Kidney epithelial cell (primary cell): Measurements from ENCODE around the gene MEGF11. TPM values are rescaled to one million over a fixed set of nuclear protein-coding genes. Genes with fewer than 3 reads are reported as not detected.

ENCODE experiments used
- DNase-seq: peaks from one replicate; pipeline ENCODE4 v3.0.0-alpha.2; 2010; ENCODE audit warnings: low read depth
- H3K27me3 ChIP-seq: 2 replicates; pipeline ENCODE4 v1.6.0; 2011; ENCODE audit warnings: low read length; ENCODE audit not compliant: control insufficient read depth, insufficient read depth
- H3K36me3 ChIP-seq: 2 replicates; pipeline ENCODE4 v1.5.1; 2011; ENCODE audit warnings: low read length; ENCODE audit not compliant: control insufficient read depth, insufficient read depth
- H3K4me3 ChIP-seq: 2 replicates; pipeline ENCODE4 v1.5.1; 2011; ENCODE audit warnings: low read depth, mild to moderate bottlenecking, control low read depth, low read length
- CTCF ChIP-seq: IDR thresholded peaks from 2 replicates; pipeline ENCODE4 v1.5.1; 2011; ENCODE audit warnings: mild to moderate bottlenecking, moderate library complexity, low read length, control low read depth, inconsistent platforms; ENCODE audit not compliant: insufficient read depth, poor library complexity, severe bottlenecking
- total RNA-seq: library from RNA; depleted of rRNA; stranded (reverse); fragments of >200 nt; gene quantifications from 2 replicates; pipeline ENCODE4 v1.2.3, GENCODE V29; 2015

MEGF11 gene
- total RNA-seq, 1 donor from 2014 or later: 0.63 TPM

- Histone ChIP-seq H3K36me3 (no peaks in the 10 kb centered on the region), H3K27me3 (peaks cover 3% of the 10 kb centered on the region), H3K4me3 (no peak overlapping the region)
- no peak for DNase-seq
- no peak for TF ChIP-seq CTCF
Measured at GRCh38 chr15:66284271-66284670, 30.7 kb upstream of the MEGF11 start.

GRCh38 chr15:66278671-66279070 lies 25.1 kb upstream of the MEGF11 start:
- H3K27me3 ChIP-seq: peaks cover 3% of the 10 kb centered on the region
- no peak for TF ChIP-seq CTCF
- H3K4me3 ChIP-seq: no peak overlapping the region

GRCh38 chr15:66278056-66278455 lies 24.5 kb upstream of the MEGF11 start:
- H3K27me3 ChIP-seq: peaks cover 3% of the 10 kb centered on the region
- no peak for DNase-seq
- no peak for TF ChIP-seq CTCF
- no peak overlapping the region for H3K4me3 ChIP-seq
- H3K36me3 ChIP-seq: no peaks in the 10 kb centered on the region

More at GRCh38 chr15:66278671-66279070, 25.1 kb upstream of the MEGF11 start:
- no peak for DNase-seq
- H3K36me3 ChIP-seq: no peaks in the 10 kb centered on the region

GRCh38 chr15:66276546-66276945 lies 23.0 kb upstream of the MEGF11 start:
- DNase-seq: no peak
- Histone ChIP-seq H3K4me3 (no peak overlapping the region), H3K27me3 (no peaks in the 10 kb centered on the region), H3K36me3 (no peaks in the 10 kb centered on the region)
- TF ChIP-seq CTCF: no peak

GRCh38 chr15:66275352-66275751 lies 21.8 kb upstream of the MEGF11 start:
- Histone ChIP-seq H3K4me3 (no peak overlapping the region), H3K27me3 (no peaks in the 10 kb centered on the region), H3K36me3 (no peaks in the 10 kb centered on the region)
- DNase-seq: no peak
- TF ChIP-seq CTCF: no peak

GRCh38 chr15:66270932-66271331 lies 17.4 kb upstream of the MEGF11 start:
- H3K27me3 ChIP-seq: no peaks in the 10 kb centered on the region
- no peak for TF ChIP-seq CTCF
- DNase-seq: no peak
- H3K4me3 ChIP-seq: no peak overlapping the region
- H3K36me3 ChIP-seq: no peaks in the 10 kb centered on the region
